IMR-90 (cell line): ENCODE results near the gene PMAIP1. TPM values are rescaled to one million over a fixed set of nuclear protein-coding genes. Genes with fewer than 3 reads are reported as not detected.

Experiments used
- ATAC-seq: fragments of 200-7000 bp; cut with Tn5 transposase; 2 replicates; pipeline ENCODE4 v1.9.1; 2020; ENCODE audit warnings: low read depth, mild to moderate bottlenecking, moderate library complexity
- BruUV-seq: library from RNA; stranded (reverse); fragments of 400-500 nt; replicated peaks from 2 replicates; lab custom pipeline; 2021; lab: Mats Ljungman, UMichigan
- CTCF ChIA-PET: fragments of 300-600 bp; formaldehyde crosslinking; extraction: SDS; loops from one replicate; lab custom pipeline; 2021; ENCODE audit warnings: antibody characterized with exemption; lab: Yijun Ruan, JAX
- POLR2A ChIA-PET: fragments of 300-600 bp; sonication (Branson Sonifier 250); formaldehyde crosslinking; loops from one replicate; lab custom pipeline; 2022; ENCODE audit warnings: antibody characterized with exemption; ENCODE audit not compliant: unreplicated experiment; lab: Charles Lee
- DNase-seq: peaks from one replicate; pipeline ENCODE4 v3.0.0; 2013
- H2AFZ ChIP-seq: replicated peaks from 2 replicates; pipeline ENCODE3; 2013; ENCODE audit warnings: low read length, mild to moderate bottlenecking; ENCODE audit not compliant: poor library complexity
- H2AK5ac ChIP-seq: 2 replicates; pipeline ENCODE4 v1.6.1; 2013; ENCODE audit warnings: low read depth, low read length, inconsistent platforms
- H2AK9ac ChIP-seq: replicated peaks from 2 replicates; pipeline ENCODE3; 2013; ENCODE audit warnings: mild to moderate bottlenecking, low read depth, low read length, moderate library complexity; ENCODE audit not compliant: poor library complexity
- H2BK120ac ChIP-seq: 2 replicates; pipeline ENCODE4 v1.6.1; 2013; ENCODE audit warnings: low read depth, low read length, inconsistent platforms
- H2BK15ac ChIP-seq: 3 replicates; pipeline ENCODE4 v1.6.1; 2013; ENCODE audit warnings: low read depth, low read length, inconsistent platforms
- H2BK20ac ChIP-seq: 2 replicates; pipeline ENCODE4 v1.6.1; 2013; ENCODE audit warnings: low read depth, mild to moderate bottlenecking, inconsistent platforms, low read length, moderate library complexity
- H2BK5ac ChIP-seq: 2 replicates; pipeline ENCODE4 v1.6.1; 2013; ENCODE audit warnings: mild to moderate bottlenecking, low read depth, low read length, inconsistent platforms; ENCODE audit not compliant: poor library complexity, severe bottlenecking
- H3K14ac ChIP-seq: replicated peaks from 2 replicates; pipeline ENCODE4 v1.6.1; 2013; ENCODE audit warnings: low read depth, low read length, inconsistent platforms
- H3K18ac ChIP-seq: 2 replicates; pipeline ENCODE4 v1.6.1; 2013; ENCODE audit warnings: low read depth, low read length, control low read depth
- H3K23ac ChIP-seq: 2 replicates; pipeline ENCODE4 v1.6.1; 2013; ENCODE audit warnings: low read depth, low read length, inconsistent platforms
- H3K27ac ChIP-seq: 2 replicates; pipeline ENCODE4 v1.5.1; 2013; ENCODE audit warnings: mild to moderate bottlenecking, control low read depth, low read length; ENCODE audit not compliant: insufficient read depth
- H3K27me3 ChIP-seq: 2 replicates; pipeline ENCODE4 v1.6.1; 2013; ENCODE audit warnings: low read length; ENCODE audit not compliant: control insufficient read depth, insufficient read depth
- H3K36me3 ChIP-seq: 2 replicates; pipeline ENCODE4 v1.6.1; 2013; ENCODE audit warnings: low read length, mixed read lengths; ENCODE audit not compliant: control insufficient read depth, insufficient read depth
- H3K4ac ChIP-seq: 2 replicates; pipeline ENCODE4 v1.6.1; 2013; ENCODE audit warnings: low read depth, low read length, inconsistent platforms
- H3K4me1 ChIP-seq: 2 replicates; pipeline ENCODE4 v1.6.1; 2013; ENCODE audit warnings: low read length, mixed read lengths; ENCODE audit not compliant: control insufficient read depth, insufficient read depth
- H3K4me2 ChIP-seq: 2 replicates; pipeline ENCODE4 v1.6.1; 2013; ENCODE audit warnings: low read depth, mild to moderate bottlenecking, control low read depth, low read length, moderate library complexity
- H3K4me3 ChIP-seq: 2 replicates; pipeline ENCODE4 v1.5.1; 2013; ENCODE audit warnings: low read depth, mild to moderate bottlenecking, control low read depth, low read length, moderate library complexity; ENCODE audit not compliant: insufficient read depth
- H3K56ac ChIP-seq: 2 replicates; pipeline ENCODE4 v1.6.1; 2013; ENCODE audit warnings: low read length, inconsistent platforms; ENCODE audit not compliant: insufficient read depth; ENCODE audit errors: extremely low read depth
- H3K79me1 ChIP-seq, 2 experiments: 2 replicates each; pipeline ENCODE4 v1.6.1; 2013; ENCODE audit warnings: low read length in 2 of 2, inconsistent platforms in 1 of 2, low read depth in 1 of 2
- H3K9ac ChIP-seq: 2 replicates; pipeline ENCODE4 v1.6.1; 2013; ENCODE audit warnings: low read depth, low read length, control low read depth
- H3K9me1 ChIP-seq: 2 replicates; pipeline ENCODE4 v1.6.1; 2013; ENCODE audit warnings: low read length, inconsistent platforms; ENCODE audit not compliant: insufficient read depth
- H3K9me3 ChIP-seq: 2 replicates; pipeline ENCODE4 v1.6.1; 2013; ENCODE audit warnings: low read length; ENCODE audit not compliant: control insufficient read depth, insufficient read depth
- H4K20me1 ChIP-seq: 2 replicates; pipeline ENCODE4 v1.6.1; 2013; ENCODE audit warnings: low read length, inconsistent platforms; ENCODE audit not compliant: insufficient read depth
- H4K5ac ChIP-seq: 2 replicates; pipeline ENCODE4 v1.6.1; 2013; ENCODE audit warnings: mild to moderate bottlenecking, low read depth, low read length, control low read depth
- H4K8ac ChIP-seq, 2 experiments: 2 replicates each; pipeline ENCODE4 v1.6.1; 2013; ENCODE audit warnings: low read depth in 2 of 2, low read length in 2 of 2, control low read depth in 1 of 2, inconsistent platforms in 1 of 2
- H4K91ac ChIP-seq: 2 replicates; pipeline ENCODE4 v1.6.1; 2013; ENCODE audit warnings: low read depth, low read length, inconsistent platforms; ENCODE audit not compliant: insufficient read depth
- BHLHE40 ChIP-seq: fragments of 150-350 bp; IDR thresholded peaks from 2 replicates; pipeline ENCODE4 v1.6.1; 2016; ENCODE audit warnings: mild to moderate bottlenecking, low read depth, low read length
- CEBPB ChIP-seq: IDR thresholded peaks from 2 replicates; pipeline ENCODE4 v1.6.1; 2012; ENCODE audit warnings: low read depth, low read length, improper control_type of control experiment
- MAZ ChIP-seq: IDR thresholded peaks from 2 replicates; pipeline ENCODE4 v1.6.1; 2012; ENCODE audit warnings: low read depth, mild to moderate bottlenecking, low read length, improper control_type of control experiment, moderate library complexity, borderline replicate concordance
- WGBS, 2 experiments: methylation state at CpG; one replicate each; pipeline versions ENCODE4 v1.1.5 to v1.1.7; 2013; ENCODE audit warnings: missing lambda C conversion rate in 2 of 2; ENCODE audit not compliant: insufficient read length in 1 of 2; ENCODE audit errors: extremely low coverage in 2 of 2; 5-methylcytosine and 5-hydroxymethylcytosine counted together
- dilution Hi-C: fragments of 300-500 bp; cut with HindIII; formaldehyde crosslinking; loops from one replicate; pipeline ENCODE4 v1.14.3; 2018; ENCODE audit warnings: low sequenced_read_pairs; ENCODE audit not compliant: unreplicated experiment
- in situ Hi-C: fragments of 300-500 bp; cut with MboI; formaldehyde crosslinking; loops from 3 replicates; pipeline ENCODE4 v1.14.3; 2019; ENCODE audit warnings: low sequenced_read_pairs, inconsistent platforms, mixed read lengths
- intact Hi-C: fragments of 100-400 bp; cut with micrococcal nuclease; formaldehyde crosslinking; loops from 2 replicates; pipeline ENCODE4 v1.10.0; 2022
- polyA plus RNA-seq, 3 experiments: library from polyadenylated mRNA; depleted of rRNA; stranded (reverse); fragments of >200 nt; gene quantifications; 2 replicates each; pipeline ENCODE4 v1.2.3, GENCODE V29; 2012; ENCODE audit warnings: low replicate concordance in 1 of 3
- total RNA-seq: library from RNA; depleted of rRNA; stranded (reverse); fragments of >200 nt; gene quantifications from 2 replicates; pipeline ENCODE4 v1.2.3, GENCODE V29; 2012

PMAIP1 gene
- total and polyA plus RNA-seq, 2 of the 4 experiments (the other 2 are of a cell fraction), result 14.0 to 30.1 TPM

DNA sequence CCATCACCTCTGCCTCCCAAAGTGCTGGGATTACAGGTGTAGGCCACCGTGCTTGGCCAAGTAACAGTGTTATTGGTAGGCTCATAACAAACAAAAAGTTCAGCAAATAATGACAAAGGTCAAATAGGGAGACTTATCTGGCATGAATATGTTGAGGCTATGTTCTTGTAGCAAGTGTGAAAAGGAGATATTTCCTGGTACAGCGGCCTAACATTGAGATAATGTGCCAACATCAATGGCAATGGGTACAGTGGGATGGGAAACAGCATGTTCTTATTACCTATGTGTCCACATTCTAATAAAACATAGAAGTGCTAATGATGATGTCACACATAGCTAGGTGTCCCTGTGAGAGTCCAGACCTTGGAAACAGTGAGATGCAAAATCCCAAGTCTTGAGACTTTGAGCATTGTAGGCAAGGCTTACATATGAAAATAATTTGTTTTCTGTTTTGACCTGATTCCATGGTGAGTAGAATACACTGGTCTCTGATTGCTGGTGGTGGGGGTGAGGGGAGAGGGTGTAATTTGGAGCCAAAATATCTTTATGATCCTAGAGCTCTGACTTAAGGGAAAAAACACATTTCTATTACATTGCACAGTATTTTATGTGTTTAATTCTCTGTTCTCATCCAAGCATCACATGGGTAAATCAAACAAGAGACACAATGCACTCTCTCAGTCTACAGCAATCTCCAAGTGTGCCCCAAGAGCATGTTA is 33.1 kb upstream of the PMAIP1 start (continued):
- TF ChIP-seq MAZ, result no peak

GRCh38 chr18:59867337-59868104 is 32.3 kb upstream of the PMAIP1 start:
- Histone ChIP-seq H2BK15ac (no peak overlapping the region), H2AK5ac (no peak overlapping the region), H3K4me2 (no peak overlapping the region), H3K4ac (peak overlapping the region; percentile 29; the same call in 1 of the 2 replicates), H3K18ac (no peak overlapping the region), H2AFZ (no peak overlapping the region), H3K79me1 (no peaks in the 10 kb centered on the region), H3K27ac (no peak overlapping the region), H4K20me1 (no peaks in the 10 kb centered on the region), H3K56ac (0 out of 2 replicates have a peak overlapping the region, but pooled peaks have one; percentile 10), H3K9ac (no peak overlapping the region), H3K4me3 (no peak overlapping the region), H3K14ac (no peak overlapping the region), H2BK5ac (no peak overlapping the region), H4K91ac (no peak overlapping the region), H2AK9ac (no peak overlapping the region), H4K5ac (no peak overlapping the region), H3K4me1 (no peaks in the 10 kb centered on the region; the same call in 1 of the 2 replicates), H4K8ac (no peak overlapping the region), H3K27me3 (no peaks in the 10 kb centered on the region), H3K9me1 (no peaks in the 10 kb centered on the region), H3K23ac (no peak overlapping the region), H2BK20ac (no peak overlapping the region), H3K36me3 (no peaks in the 10 kb centered on the region), H3K9me3 (no peaks in the 10 kb centered on the region), H2BK120ac (no peak overlapping the region; the same call in 1 of the 2 replicates)
- dilution Hi-C loops (no loop called here), in situ Hi-C loops (no loop called here), intact Hi-C loops (no loop called here)
- ATAC-seq (no peak), DNase-seq (no peak)
- POLR2A ChIA-PET, result no interaction called here
- no peak for TF ChIP-seq BHLHE40
- TF ChIP-seq CEBPB, result peak; percentile 73
- CTCF ChIA-PET, result interaction anchor here (1.0 kb wide), 1 partner anchor 13 kb away, joined by 3 read pairs; no protein-coding TSS in a partner anchor
- 20% methylated on average over 1 of the region's 5 CpGs; no CpG with 5 or more reads in 1 of the 2 experiments for WGBS, 2 experiments
- no TSS peak for BruUV-seq
